Caki2 (cell line): ENCODE data around the gene NQO2. TPM values are rescaled to one million over a fixed set of nuclear protein-coding genes. Genes with fewer than 3 reads are reported as not detected.
A peak's percentile ranks its signal among the peaks of the same experiment; 100 is the strongest.
"Not testable (repeated sequence)": the region's sequence is repeated elsewhere in the genome, so short reads cannot be mapped to it uniquely, and the experiment has no call there.

Experiments
- DNase-seq: peaks from one replicate; pipeline ENCODE4 v3.0.0-alpha.2; 2015; ENCODE audit warnings: low read depth
- in situ Hi-C: cut with HindIII; loops from 2 replicates; pipeline ENCODE4 v1.10.0; 2016; ENCODE audit warnings: low sequenced_read_pairs, low pct_unique_long_range_greater_than_20kb, mixed read lengths
- total RNA-seq: library from RNA; depleted of rRNA; stranded (reverse); fragments of >200 nt; shearing (Covaris generic); gene quantifications from 2 replicates; pipeline ENCODE4 v1.2.3, GENCODE V29; 2014; ENCODE audit warnings: low replicate concordance

Gene NQO2
- total RNA-seq, 1 experiment from 2014 or later: 87.8 TPM

GRCh38 chr6:3023663-3024483 lies 24.2 kb downstream of the NQO2 start:
- DNase-seq: peak; percentile 95
- in situ Hi-C loops: no loop called here

GRCh38 chr6:3026791-3027626 lies 27.3 kb downstream of the NQO2 start:
- no peak for DNase-seq
- in situ Hi-C loops: no loop called here

DNA sequence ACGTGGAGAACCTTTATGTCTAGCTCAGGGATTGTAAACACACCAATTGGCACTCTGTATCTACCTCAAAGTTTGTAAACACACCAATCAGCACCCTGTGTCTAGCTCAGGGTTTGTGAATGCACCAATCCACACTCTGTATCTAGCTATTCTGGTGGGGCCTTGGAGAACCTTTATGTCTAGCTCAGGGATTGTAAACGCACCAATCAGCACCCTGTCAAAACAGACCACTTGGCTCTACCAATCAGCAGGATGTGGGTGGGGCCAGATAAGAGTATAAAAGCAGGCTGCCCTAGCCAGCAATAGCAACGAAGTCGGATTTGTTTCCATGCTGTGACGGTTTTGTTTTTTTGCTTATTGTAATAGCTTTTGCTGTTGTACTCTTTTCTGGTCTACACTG lies 28.5 kb downstream of the NQO2 start:
- in situ Hi-C loops, DNase-seq: not testable (repeated sequence)

- in situ Hi-C loops: no loop called here
These were observed 32.4 kb downstream of the NQO2 start for GRCh38 chr6:3031857-3032640.

GRCh38 chr6:3032986-3033385 lies 33.3 kb downstream of the NQO2 start:
- in situ Hi-C loops: no loop called here
- DNase-seq: peak; percentile 39

More at GRCh38 chr6:3031857-3032640, 32.4 kb downstream of the NQO2 start:
- no peak for DNase-seq

- no peak for DNase-seq
- in situ Hi-C loops: no loop called here
These were observed 34.0 kb downstream of the NQO2 start for GRCh38 chr6:3033652-3034051.

DNA sequence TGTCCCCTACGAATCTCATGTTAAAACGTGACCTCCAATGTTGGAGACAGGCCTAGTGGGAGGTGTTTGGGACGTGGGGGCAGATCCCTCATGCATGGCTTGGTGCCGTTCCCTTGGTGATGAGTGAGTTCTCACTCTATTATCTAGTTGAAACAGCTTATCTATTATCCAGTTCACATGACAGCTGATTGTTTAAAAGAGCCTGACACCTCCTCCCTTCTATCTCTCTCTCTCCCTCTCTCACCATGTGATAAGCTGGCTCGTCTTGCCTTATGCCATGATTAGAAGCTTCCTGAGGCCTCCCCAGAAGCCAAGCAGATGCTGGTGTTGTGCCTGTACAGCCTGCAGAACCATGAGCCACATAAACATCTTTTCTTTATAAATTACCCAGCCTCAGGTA lies 35.7 kb downstream of the NQO2 start:
- DNase-seq: no peak
- in situ Hi-C loops: no loop called here

- in situ Hi-C loops: no loop called here
- DNase-seq: no peak
These were observed 37.4 kb downstream of the NQO2 start for GRCh38 chr6:3036861-3037637.

GRCh38 chr6:3037638-3038365 lies 38.1 kb downstream of the NQO2 start:
- DNase-seq: no peak
- in situ Hi-C loops: no loop called here

DNA sequence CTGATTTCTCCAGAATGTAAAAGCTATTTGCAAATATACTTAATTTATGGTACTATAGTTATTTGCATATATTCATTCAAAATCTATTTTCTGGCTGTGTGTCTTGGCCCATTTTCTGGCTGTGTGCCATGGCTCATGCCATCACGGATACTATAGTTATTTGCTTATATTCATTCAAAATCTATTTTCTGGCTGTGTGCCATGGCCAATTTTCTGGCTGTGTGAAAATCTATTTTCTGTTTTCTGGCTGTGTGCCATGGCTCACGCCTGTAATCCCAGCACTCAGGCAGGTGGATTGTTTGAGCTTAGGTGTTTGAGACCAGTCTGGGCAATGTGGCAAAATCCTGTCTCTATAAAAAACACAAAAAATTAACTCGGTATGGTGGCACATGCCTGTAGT lies 39.7 kb downstream of the NQO2 start:
- DNase-seq: no peak
- in situ Hi-C loops: no loop called here

GRCh38 chr6:3041147-3041546 lies 41.5 kb downstream of the NQO2 start:
- in situ Hi-C loops: no loop called here
- no peak for DNase-seq

DNA sequence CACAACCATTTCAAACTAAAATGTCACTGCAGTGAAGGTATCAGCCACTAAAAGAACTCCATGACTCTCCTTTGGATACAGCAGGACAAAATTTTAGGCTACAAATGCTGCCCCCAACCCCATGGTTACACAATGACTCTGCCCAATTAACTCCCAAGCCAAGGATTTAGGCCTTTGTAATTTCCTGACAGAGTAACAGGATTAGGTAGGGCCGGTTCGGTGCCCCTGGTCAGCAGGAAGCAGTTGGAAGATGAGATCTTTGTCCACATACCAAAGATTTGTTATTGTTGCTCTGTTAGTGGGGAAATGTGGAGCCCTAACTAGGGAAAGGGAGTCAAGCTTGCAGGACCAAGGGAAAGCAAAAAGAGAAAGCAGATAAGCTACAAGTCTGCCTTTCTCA lies 41.9 kb downstream of the NQO2 start:
- in situ Hi-C loops: no loop called here
- no peak for DNase-seq

- DNase-seq: no peak
- in situ Hi-C loops: no loop called here
These were observed 45.7 kb downstream of the NQO2 start for GRCh38 chr6:3045369-3045768.

- in situ Hi-C loops: no loop called here
- DNase-seq: no peak
These were observed 46.1 kb downstream of the NQO2 start for GRCh38 chr6:3045777-3046176.

GRCh38 chr6:3046295-3046694 lies 46.6 kb downstream of the NQO2 start:
- DNase-seq: no peak
- in situ Hi-C loops: no loop called here

DNA sequence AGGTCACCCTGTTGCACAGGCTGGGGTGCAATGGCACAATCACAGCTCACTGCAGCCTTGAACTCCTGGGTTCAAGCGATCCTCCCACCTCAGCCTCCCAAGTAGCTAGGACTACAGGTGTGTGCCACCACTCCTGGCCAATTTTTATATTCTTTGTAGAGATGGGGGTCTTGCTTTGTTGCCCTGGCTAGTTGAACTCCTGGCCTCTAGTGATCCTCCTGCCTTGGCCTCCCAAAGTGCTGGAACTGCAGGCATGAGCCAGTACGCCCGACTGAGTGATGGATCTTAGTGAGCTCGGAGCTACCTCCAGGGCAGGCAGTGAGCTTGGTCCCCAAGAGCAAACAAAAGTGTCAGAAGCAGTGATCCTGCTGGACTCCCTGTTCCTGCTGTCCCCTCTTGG lies 48.3 kb downstream of the NQO2 start:
- in situ Hi-C loops: not testable (repeated sequence)

GRCh38 chr6:3052481-3053230 lies 53.0 kb downstream of the NQO2 start:
- in situ Hi-C loops: no loop called here
- no peak for DNase-seq

More for the DNA sequence above, 48.3 kb downstream of the NQO2 start:
- DNase-seq: not testable (repeated sequence)
